GM19438 (cell line): ENCODE data around the gene LMLN.
"Not testable (repeated sequence)": the region's sequence is repeated elsewhere in the genome, so short reads cannot be mapped to it uniquely, and the experiment has no call there.

ENCODE experiments used
- ATAC-seq: cut with Tn5 transposase; IDR thresholded peaks from one replicate; pipeline ENCODE4 v1.9.1; 2021; ENCODE audit warnings: low read depth; ENCODE audit not compliant: unreplicated experiment

Gene LMLN

GRCh38 chr3:198022604-198023003 lies 62.6 kb downstream of the LMLN start:
- no peak for ATAC-seq

- ATAC-seq = no peak
Measured at GRCh38 chr3:198025644-198026043, 65.6 kb downstream of the LMLN start.

- ATAC-seq = no peak
Measured at GRCh38 chr3:198026620-198027019, 66.6 kb downstream of the LMLN start.

- no peak for ATAC-seq
Measured at GRCh38 chr3:198027045-198027798, 67.2 kb downstream of the LMLN start.

GRCh38 chr3:198027799-198028390 lies 67.9 kb downstream of the LMLN start:
- ATAC-seq = no peak

- ATAC-seq = no peak
Measured at GRCh38 chr3:198028718-198029117, 68.7 kb downstream of the LMLN start.

- no peak for ATAC-seq
Measured at GRCh38 chr3:198030125-198030524, 70.1 kb downstream of the LMLN start.

GRCh38 chr3:198030726-198031125 lies 70.7 kb downstream of the LMLN start:
- ATAC-seq = no peak

- ATAC-seq = no peak
Measured at GRCh38 chr3:198032039-198032936, 72.3 kb downstream of the LMLN start.

- ATAC-seq = no peak
Measured at GRCh38 chr3:198043119-198043518, 83.1 kb downstream of the LMLN start.

GRCh38 chr3:198046120-198046857 lies 86.3 kb downstream of the LMLN start:
- no peak for ATAC-seq

GRCh38 chr3:198048445-198048844 lies 88.4 kb downstream of the LMLN start:
- ATAC-seq = no peak

- no peak for ATAC-seq
Measured at GRCh38 chr3:198051836-198052235, 91.8 kb downstream of the LMLN start.

- ATAC-seq = not testable (repeated sequence)
Measured at GRCh38 chr3:198053462-198053861, 93.4 kb downstream of the LMLN start.

GRCh38 chr3:198061119-198062067 lies 101.4 kb downstream of the LMLN start:
- no peak for ATAC-seq

GRCh38 chr3:198062068-198062465 lies 102.0 kb downstream of the LMLN start:
- ATAC-seq = no peak

- no peak for ATAC-seq
Measured at GRCh38 chr3:198064420-198064819, 104.4 kb downstream of the LMLN start.

- ATAC-seq = no peak
Measured at GRCh38 chr3:198065897-198066296, 105.9 kb downstream of the LMLN start.

- no peak for ATAC-seq
Measured at GRCh38 chr3:198067416-198067815, 107.4 kb downstream of the LMLN start.

- ATAC-seq = no peak
Measured at GRCh38 chr3:198070871-198071270, 110.9 kb downstream of the LMLN start.
